ENCODE data around the gene APBA1. TPM values are rescaled to one million over a fixed set of nuclear protein-coding genes. Genes with fewer than 3 reads are reported as not detected.

APBA1 gene
- total RNA-seq, 1 experiment from 2014 or later: 1.8 TPM

DNA sequence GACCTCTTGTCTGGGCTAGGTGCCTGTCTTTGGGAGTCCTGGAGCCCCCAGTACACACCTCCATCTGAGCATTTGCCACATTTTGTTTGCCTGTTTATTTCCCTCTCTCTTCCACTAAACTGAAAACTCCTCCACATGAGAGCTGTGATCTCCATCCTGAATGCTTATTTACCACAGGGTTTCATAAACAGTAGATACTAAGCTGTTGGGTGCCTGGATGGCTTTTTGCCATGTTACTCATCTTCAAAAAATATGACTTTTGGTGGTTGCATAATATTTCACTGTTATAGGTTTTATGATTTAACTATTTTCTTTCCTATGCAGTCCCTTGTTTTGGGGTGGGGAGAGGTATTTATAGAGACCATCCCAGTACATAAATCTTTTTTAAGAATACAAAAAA is 99.6 kb downstream of the APBA1 start:
- Histone ChIP-seq H3K18ac (ENCODE audit: insufficient read length, low read depth, low read length) (no peak overlapping the region), H3K56ac (ENCODE audit: insufficient read length, low read depth, low read length) (no peak overlapping the region), H3K27ac (ENCODE audit: insufficient read length, low read depth, low read length) (no peak overlapping the region), H3K23ac (ENCODE audit: insufficient read length, low read depth, low read length) (no peak overlapping the region), H2BK5ac (ENCODE audit: insufficient read length, low read length) (no peak overlapping the region), H3K79me1 (ENCODE audit: insufficient read depth, low read depth, low read length, poor library complexity, severe bottlenecking) (no peaks in the 10 kb centered on the region), H2AFZ (ENCODE audit: low read length) (no peak overlapping the region), H2BK120ac (ENCODE audit: low read depth, low read length, poor library complexity, severe bottlenecking) (no peak overlapping the region), H4K20me1 (ENCODE audit: control insufficient read depth, insufficient read depth, insufficient read length) (no peaks in the 10 kb centered on the region), H3K9me3 (ENCODE audit: control insufficient read depth, low read depth, low read length) (no peaks in the 10 kb centered on the region), H4K5ac (ENCODE audit: insufficient read length, low read depth, low read length) (no peak overlapping the region), H3K23me2 (ENCODE audit: insufficient read length, low read depth, low read length, poor library complexity, severe bottlenecking) (no peaks in the 10 kb centered on the region), H3T11ph (ENCODE audit: low read length) (no peak overlapping the region), H2BK20ac (ENCODE audit: low read depth, low read length, poor library complexity, severe bottlenecking) (no peak overlapping the region), H3K4me1 (ENCODE audit: insufficient read depth, low read length) (no peaks in the 10 kb centered on the region; the same call in 1 of the 2 replicates), H3K27me3 (ENCODE audit: insufficient read depth, low read length) (no peaks in the 10 kb centered on the region), H3K9ac (ENCODE audit: extremely low read depth, insufficient read length, low read length) (no peak overlapping the region), H2AK5ac (ENCODE audit: insufficient read length, low read length) (no peak overlapping the region), H3K4ac (ENCODE audit: low read depth, low read length) (no peak overlapping the region), H3K4me2 (ENCODE audit: insufficient read depth, insufficient read length, low read length) (no peak overlapping the region), H3K79me2 (ENCODE audit: insufficient read depth, low read length) (no peaks in the 10 kb centered on the region), H3K14ac (ENCODE audit: insufficient read depth, low read length) (no peak overlapping the region), H2BK12ac (ENCODE audit: insufficient read length, low read depth, low read length) (no peak overlapping the region), H4K91ac (ENCODE audit: insufficient read length, low read depth, low read length) (no peak overlapping the region), H2BK15ac (ENCODE audit: low read depth, low read length) (no peak overlapping the region), H4K8ac (replicated peaks; ENCODE audit: insufficient read length, low read depth, low read length) (no peak overlapping the region)
- Mint-ChIP-seq H3K4me3 (no peak overlapping the region), H3K27me3 (ENCODE audit: low read depth) (peaks cover 5% of the 10 kb centered on the region; the same call in 1 of the 2 replicates), H3K36me3 (ENCODE audit: insufficient read depth in 1 of 3, low read depth in 3 of 3) (no peaks in the 10 kb centered on the region), H3K27ac (no peak overlapping the region; a peak in 1 of 7 replicates), H3K9me3 (no peaks in the 10 kb centered on the region; a peak in 1 of 5 replicates), H3K4me1 (peaks cover 0 to 3% of the 10 kb centered on the region in 2 experiments; a peak in 1 of 4 replicates)
- TF ChIP-seq, protein P1, sequence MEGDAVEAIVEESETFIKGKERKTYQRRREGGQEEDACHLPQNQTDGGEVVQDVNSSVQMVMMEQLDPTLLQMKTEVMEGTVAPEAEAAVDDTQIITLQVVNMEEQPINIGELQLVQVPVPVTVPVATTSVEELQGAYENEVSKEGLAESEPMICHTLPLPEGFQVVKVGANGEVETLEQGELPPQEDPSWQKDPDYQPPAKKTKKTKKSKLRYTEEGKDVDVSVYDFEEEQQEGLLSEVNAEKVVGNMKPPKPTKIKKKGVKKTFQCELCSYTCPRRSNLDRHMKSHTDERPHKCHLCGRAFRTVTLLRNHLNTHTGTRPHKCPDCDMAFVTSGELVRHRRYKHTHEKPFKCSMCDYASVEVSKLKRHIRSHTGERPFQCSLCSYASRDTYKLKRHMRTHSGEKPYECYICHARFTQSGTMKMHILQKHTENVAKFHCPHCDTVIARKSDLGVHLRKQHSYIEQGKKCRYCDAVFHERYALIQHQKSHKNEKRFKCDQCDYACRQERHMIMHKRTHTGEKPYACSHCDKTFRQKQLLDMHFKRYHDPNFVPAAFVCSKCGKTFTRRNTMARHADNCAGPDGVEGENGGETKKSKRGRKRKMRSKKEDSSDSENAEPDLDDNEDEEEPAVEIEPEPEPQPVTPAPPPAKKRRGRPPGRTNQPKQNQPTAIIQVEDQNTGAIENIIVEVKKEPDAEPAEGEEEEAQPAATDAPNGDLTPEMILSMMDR (conservative IDR thresholded peaks at IDR 0.05): no peak
- DNase-seq: no peak

Measured in H9 (cell line).